Effector memory CD8-positive, alpha-beta T cell (primary cell): ENCODE measurements around the gene CEP85.
A peak's percentile ranks its signal among the peaks of the same experiment; 100 is the strongest.
"Not testable (repeated sequence)": the region's sequence is repeated elsewhere in the genome, so short reads cannot be mapped to it uniquely, and the experiment has no call there.

ENCODE experiments used
- ATAC-seq: fragments of 150-1000 bp; cut with Tn5 transposase; replicated peaks from 2 replicates; pipeline ENCODE4 v1.10.0; 2021; ENCODE audit warnings: mild to moderate bottlenecking, moderate library complexity
- DNase-seq, 3 experiments: peaks; one replicate each; pipeline ENCODE4 v3.0.0; 2021
- H3K27ac Mint-ChIP-seq, 2 donors: one replicate each; pipeline ENCODE4 v1.8.0; 2022; ENCODE audit warnings: mild to moderate bottlenecking in 2 of 2, mixed read lengths in 2 of 2, moderate library complexity in 2 of 2
- H3K27me3 Mint-ChIP-seq, 2 donors: one replicate each; pipeline ENCODE4 v1.8.0; 2022; ENCODE audit warnings: mixed read lengths in 2 of 2
- H3K36me3 Mint-ChIP-seq: one replicate; pipeline ENCODE4 v1.8.0; 2022; ENCODE audit warnings: mild to moderate bottlenecking, moderate library complexity, mixed read lengths; ENCODE audit not compliant: insufficient read depth
- H3K4me1 Mint-ChIP-seq, 2 donors: one replicate each; pipeline ENCODE4 v1.8.0; 2022; ENCODE audit warnings: low read depth in 2 of 2, mixed read lengths in 2 of 2
- H3K4me3 Mint-ChIP-seq, 2 donors: one replicate each; pipeline ENCODE4 v1.8.0; 2022; ENCODE audit warnings: mild to moderate bottlenecking in 2 of 2, mixed read lengths in 2 of 2, moderate library complexity in 2 of 2
- H3K9me3 Mint-ChIP-seq, 2 donors: one replicate each; pipeline ENCODE4 v1.8.0; 2022; ENCODE audit warnings: mixed read lengths in 2 of 2

Gene CEP85

GRCh38 chr1:26203642-26204318 is 30.2 kb upstream of the CEP85 start:
- H3K36me3 Mint-ChIP-seq, result peaks cover 2% of the 10 kb centered on the region
- peaks cover 4 to 27% of the 10 kb centered on the region in 2 donors for H3K4me1 Mint-ChIP-seq
- H3K9me3 Mint-ChIP-seq, result no peaks in the 10 kb centered on the region
- ATAC-seq (no peak), DNase-seq (no peak)
- H3K4me3 Mint-ChIP-seq, result no peak overlapping the region
- H3K27ac Mint-ChIP-seq, result no peak overlapping the region
- H3K27me3 Mint-ChIP-seq, result no peaks in the 10 kb centered on the region

- H3K9me3 Mint-ChIP-seq, result no peaks in the 10 kb centered on the region
- H3K36me3 Mint-ChIP-seq, result peaks cover 2% of the 10 kb centered on the region
- H3K4me3 Mint-ChIP-seq, result no peak overlapping the region
- no peaks in the 10 kb centered on the region for H3K4me1 Mint-ChIP-seq
- DNase-seq (no peak), ATAC-seq (no peak)
- H3K27ac Mint-ChIP-seq, result no peak overlapping the region
- peaks cover 9 to 11% of the 10 kb centered on the region in 2 donors for H3K27me3 Mint-ChIP-seq
Observed at GRCh38 chr1:26210147-26210870, 23.7 kb upstream of the CEP85 start.

GRCh38 chr1:26212726-26213125 is 21.3 kb upstream of the CEP85 start:
- H3K27me3 Mint-ChIP-seq, result peaks cover 9 to 11% of the 10 kb centered on the region in 2 donors
- no peak overlapping the region for H3K4me3 Mint-ChIP-seq
- no peak overlapping the region for H3K27ac Mint-ChIP-seq
- H3K4me1 Mint-ChIP-seq, result no peaks in the 10 kb centered on the region
- no peak for DNase-seq
- H3K36me3 Mint-ChIP-seq, result no peaks in the 10 kb centered on the region
- H3K9me3 Mint-ChIP-seq, result no peaks in the 10 kb centered on the region
- ATAC-seq, result no peak

GRCh38 chr1:26213335-26213905 is 20.6 kb upstream of the CEP85 start:
- peaks cover 9 to 11% of the 10 kb centered on the region in 2 donors for H3K27me3 Mint-ChIP-seq
- H3K4me3 Mint-ChIP-seq, result no peak overlapping the region
- no peaks in the 10 kb centered on the region for H3K4me1 Mint-ChIP-seq
- ATAC-seq (no peak), DNase-seq (no peak)
- H3K36me3 Mint-ChIP-seq, result no peaks in the 10 kb centered on the region
- no peak overlapping the region for H3K27ac Mint-ChIP-seq
- no peaks in the 10 kb centered on the region for H3K9me3 Mint-ChIP-seq

- H3K4me1 Mint-ChIP-seq, result no peaks in the 10 kb centered on the region
- peak overlapping the region in 1 of 2 donors; percentile 29 for H3K27ac Mint-ChIP-seq
- no peak overlapping the region for H3K4me3 Mint-ChIP-seq
- peaks cover 19 to 23% of the 10 kb centered on the region in 2 donors for H3K27me3 Mint-ChIP-seq
- H3K36me3 Mint-ChIP-seq, result no peaks in the 10 kb centered on the region
- ATAC-seq, result no peak
- H3K9me3 Mint-ChIP-seq, result no peaks in the 10 kb centered on the region
- DNase-seq, result no peak
Observed at GRCh38 chr1:26215246-26215645, 18.8 kb upstream of the CEP85 start.

- Mint-ChIP-seq H3K27ac (no peak overlapping the region), H3K4me1 (no peaks in the 10 kb centered on the region), H3K36me3 (no peaks in the 10 kb centered on the region), H3K27me3 (peaks cover 16 to 36% of the 10 kb centered on the region in 2 donors), H3K4me3 (no peak overlapping the region), H3K9me3 (no peaks in the 10 kb centered on the region)
- DNase-seq, result no peak
- no peak for ATAC-seq
Observed at GRCh38 chr1:26218906-26219494, 15.0 kb upstream of the CEP85 start.

GRCh38 chr1:26220199-26220912 is 13.6 kb upstream of the CEP85 start:
- H3K4me1 Mint-ChIP-seq, result no peaks in the 10 kb centered on the region
- peaks cover 17 to 43% of the 10 kb centered on the region in 2 donors for H3K27me3 Mint-ChIP-seq
- H3K36me3 Mint-ChIP-seq, result no peaks in the 10 kb centered on the region
- no peak overlapping the region for H3K4me3 Mint-ChIP-seq
- H3K27ac Mint-ChIP-seq, result no peak overlapping the region
- ATAC-seq (no peak), DNase-seq (no peak)
- no peaks in the 10 kb centered on the region for H3K9me3 Mint-ChIP-seq

- Mint-ChIP-seq H3K4me1 (peaks cover 6 to 7% of the 10 kb centered on the region in 2 donors), H3K9me3 (no peaks in the 10 kb centered on the region), H3K36me3 (no peaks in the 10 kb centered on the region), H3K27me3 (peaks cover 24 to 50% of the 10 kb centered on the region in 2 donors), H3K4me3 (no peak overlapping the region), H3K27ac (no peak overlapping the region)
- no peak for DNase-seq
- ATAC-seq, result no peak
Observed at GRCh38 chr1:26221094-26221493, 12.9 kb upstream of the CEP85 start.

- peaks cover 22 to 64% of the 10 kb centered on the region in 2 donors for H3K27me3 Mint-ChIP-seq
- no peaks in the 10 kb centered on the region for H3K36me3 Mint-ChIP-seq
- peaks cover 6 to 8% of the 10 kb centered on the region in 2 donors for H3K4me1 Mint-ChIP-seq
- no peak overlapping the region for H3K4me3 Mint-ChIP-seq
- DNase-seq (no peak), ATAC-seq (no peak)
- no peaks in the 10 kb centered on the region for H3K9me3 Mint-ChIP-seq
- H3K27ac Mint-ChIP-seq, result no peak overlapping the region
Observed at GRCh38 chr1:26224606-26225005, 9.4 kb upstream of the CEP85 start.

- DNase-seq (peak in 1 of 3 experiments; percentile 12), ATAC-seq (peak; percentile 78)
- peaks cover 20 to 58% of the 10 kb centered on the region in 2 donors for H3K27me3 Mint-ChIP-seq
- H3K36me3 Mint-ChIP-seq, result no peaks in the 10 kb centered on the region
- peaks cover 6 to 8% of the 10 kb centered on the region in 2 donors for H3K4me1 Mint-ChIP-seq
- peak overlapping the region; percentile 44 to 51 for H3K4me3 Mint-ChIP-seq
- no peaks in the 10 kb centered on the region for H3K9me3 Mint-ChIP-seq
- H3K27ac Mint-ChIP-seq, result no peak overlapping the region
Observed at GRCh38 chr1:26225033-26225831, 8.8 kb upstream of the CEP85 start.

- DNase-seq, H3K4me3 Mint-ChIP-seq, H3K27ac Mint-ChIP-seq, ATAC-seq, H3K9me3 Mint-ChIP-seq, H3K36me3 Mint-ChIP-seq: not testable (repeated sequence)
- peaks cover 18 to 20% of the 10 kb centered on the region in 2 donors for H3K4me1 Mint-ChIP-seq
- H3K27me3 Mint-ChIP-seq, result peaks cover 10 to 27% of the 10 kb centered on the region in 2 donors
Observed at GRCh38 chr1:26230682-26231081, 3.3 kb upstream of the CEP85 start.

GRCh38 chr1:26234644-26235370 is 807 bp downstream of the CEP85 start:
- Mint-ChIP-seq H3K36me3 (peaks cover 10% of the 10 kb centered on the region), H3K9me3 (no peaks in the 10 kb centered on the region), H3K27ac (peak overlapping the region; percentile 96 to 97), H3K4me3 (peak overlapping the region; percentile 95 to 96), H3K4me1 (peaks cover 17 to 32% of the 10 kb centered on the region in 2 donors), H3K27me3 (no peaks in the 10 kb centered on the region)
- DNase-seq (peak in 1 of 3 experiments; percentile 19), ATAC-seq (no peak)
